Measurements from ENCODE around the gene GPSM3.

DNA sequence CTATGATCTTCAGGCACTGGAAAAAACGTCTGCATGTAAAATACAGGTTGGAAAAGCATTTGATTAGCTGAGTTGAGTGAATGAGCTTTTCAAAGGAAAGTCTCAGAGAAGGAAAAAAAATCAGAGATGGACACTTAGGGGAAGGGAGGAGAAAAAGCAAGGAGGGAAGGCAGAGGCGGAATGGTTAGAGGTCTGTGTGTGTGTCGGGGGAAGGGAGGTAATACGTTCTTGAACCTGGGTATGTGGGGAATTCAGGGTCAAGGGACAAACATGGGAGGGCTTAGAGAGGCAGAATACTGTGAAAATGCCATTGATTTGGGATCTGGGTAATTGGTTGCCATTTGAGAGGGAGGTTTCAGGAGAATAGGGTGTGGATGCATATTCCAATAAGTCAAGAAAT lies 45.8 kb downstream of the GPSM3 start:
- TF ChIP-seq POLR2AphosphoS5 (IDR thresholded peaks at IDR 0.05; ENCODE audit: low read depth, low read length) (no peak), TAF1 (IDR thresholded peaks at IDR 0.05; ENCODE audit: borderline replicate concordance, insufficient read depth, low read length) (no peak), SIN3A (IDR thresholded peaks at IDR 0.05; ENCODE audit: borderline replicate concordance, insufficient read depth, low read length) (no peak)
- TF ChIP-seq, protein P1, sequence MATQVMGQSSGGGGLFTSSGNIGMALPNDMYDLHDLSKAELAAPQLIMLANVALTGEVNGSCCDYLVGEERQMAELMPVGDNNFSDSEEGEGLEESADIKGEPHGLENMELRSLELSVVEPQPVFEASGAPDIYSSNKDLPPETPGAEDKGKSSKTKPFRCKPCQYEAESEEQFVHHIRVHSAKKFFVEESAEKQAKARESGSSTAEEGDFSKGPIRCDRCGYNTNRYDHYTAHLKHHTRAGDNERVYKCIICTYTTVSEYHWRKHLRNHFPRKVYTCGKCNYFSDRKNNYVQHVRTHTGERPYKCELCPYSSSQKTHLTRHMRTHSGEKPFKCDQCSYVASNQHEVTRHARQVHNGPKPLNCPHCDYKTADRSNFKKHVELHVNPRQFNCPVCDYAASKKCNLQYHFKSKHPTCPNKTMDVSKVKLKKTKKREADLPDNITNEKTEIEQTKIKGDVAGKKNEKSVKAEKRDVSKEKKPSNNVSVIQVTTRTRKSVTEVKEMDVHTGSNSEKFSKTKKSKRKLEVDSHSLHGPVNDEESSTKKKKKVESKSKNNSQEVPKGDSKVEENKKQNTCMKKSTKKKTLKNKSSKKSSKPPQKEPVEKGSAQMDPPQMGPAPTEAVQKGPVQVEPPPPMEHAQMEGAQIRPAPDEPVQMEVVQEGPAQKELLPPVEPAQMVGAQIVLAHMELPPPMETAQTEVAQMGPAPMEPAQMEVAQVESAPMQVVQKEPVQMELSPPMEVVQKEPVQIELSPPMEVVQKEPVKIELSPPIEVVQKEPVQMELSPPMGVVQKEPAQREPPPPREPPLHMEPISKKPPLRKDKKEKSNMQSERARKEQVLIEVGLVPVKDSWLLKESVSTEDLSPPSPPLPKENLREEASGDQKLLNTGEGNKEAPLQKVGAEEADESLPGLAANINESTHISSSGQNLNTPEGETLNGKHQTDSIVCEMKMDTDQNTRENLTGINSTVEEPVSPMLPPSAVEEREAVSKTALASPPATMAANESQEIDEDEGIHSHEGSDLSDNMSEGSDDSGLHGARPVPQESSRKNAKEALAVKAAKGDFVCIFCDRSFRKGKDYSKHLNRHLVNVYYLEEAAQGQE (IDR thresholded peaks at IDR 0.05; ENCODE audit: insufficient read depth in 1 of 2, low read depth in 2 of 2, low read length in 2 of 2): no peak

Measured in PFSK-1 (cell line).